ENCODE measurements around the gene NOXA1.
"Not testable (repeated sequence)": the region's sequence is repeated elsewhere in the genome, so short reads cannot be mapped to it uniquely, and the experiment has no call there.

The NOXA1 gene

GRCh38 chr9:137422604-137423513 lies at the start of gene NOXA1, which contains the start of gene EXD3:
NOXA1 (plus strand) TSS chr9:137423393; CDS start chr9:137423530, 137 bp downstream.
EXD3 (minus strand) TSS chr9:137423162; CDS start chr9:137395357, 27,805 bp downstream.
- peak; percentile 95 for DNase-seq

GRCh38 chr9:137373611-137373980 lies 49.6 kb upstream of the NOXA1 start:
- DNase-seq, result no peak

GRCh38 chr9:137374131-137374845 lies 48.9 kb upstream of the NOXA1 start:
- DNase-seq, result no peak

GRCh38 chr9:137375321-137376058 lies 47.7 kb upstream of the NOXA1 start:
- DNase-seq, result no peak

GRCh38 chr9:137376386-137376785 lies 46.8 kb upstream of the NOXA1 start:
- no peak for DNase-seq

- DNase-seq, result not testable (repeated sequence)
Observed at GRCh38 chr9:137378688-137379410, 44.3 kb upstream of the NOXA1 start.

- DNase-seq, result no peak
Observed at GRCh38 chr9:137379761-137380161, 43.4 kb upstream of the NOXA1 start.

GRCh38 chr9:137380171-137380570 lies 43.0 kb upstream of the NOXA1 start:
- no peak for DNase-seq

- DNase-seq, result no peak
Observed at GRCh38 chr9:137380606-137381005, 42.6 kb upstream of the NOXA1 start.

GRCh38 chr9:137381501-137382443 lies 41.4 kb upstream of the NOXA1 start:
- DNase-seq, result no peak

GRCh38 chr9:137382444-137383080 lies 40.6 kb upstream of the NOXA1 start:
- no peak for DNase-seq

- DNase-seq, result no peak
Observed at GRCh38 chr9:137383081-137383783, 40.0 kb upstream of the NOXA1 start.

GRCh38 chr9:137383784-137384756 lies 39.1 kb upstream of the NOXA1 start:
- DNase-seq, result no peak

- no peak for DNase-seq
Observed at GRCh38 chr9:137385061-137385655, 38.0 kb upstream of the NOXA1 start.

- not testable (repeated sequence) for DNase-seq
Observed at GRCh38 chr9:137386507-137387113, 36.6 kb upstream of the NOXA1 start.

GRCh38 chr9:137387114-137387890 lies 35.9 kb upstream of the NOXA1 start:
- DNase-seq, result peak; percentile 59

All from CD4-positive, alpha-beta T cell treated with Interleukin-10 for 1 hour (primary cell).